ENCODE results near the gene SASH1. TPM values are rescaled to one million over a fixed set of nuclear protein-coding genes. Genes with fewer than 3 reads are reported as not detected.
"Not testable (repeated sequence)": the region's sequence is repeated elsewhere in the genome, so short reads cannot be mapped to it uniquely, and the experiment has no call there.

Gene SASH1
- total RNA-seq, 1 donor from 2014 or later: 10.6 TPM

GRCh38 chr6:148347441-148348054 is 4.9 kb downstream of the SASH1 start:
- no peak overlapping the region for H3K4me3 ChIP-seq (ENCODE audit: low read depth, low read length)
- no peak for DNase-seq (ENCODE audit: low read depth)
- no peak for TF ChIP-seq CTCF (conservative IDR thresholded peaks at IDR 0.05; ENCODE audit: low read depth, low read length)

GRCh38 chr6:148348335-148348734 is 5.7 kb downstream of the SASH1 start:
- no peak overlapping the region for H3K4me3 ChIP-seq (ENCODE audit: low read depth, low read length)
- TF ChIP-seq CTCF (conservative IDR thresholded peaks at IDR 0.05; ENCODE audit: low read depth, low read length): no peak
- DNase-seq (ENCODE audit: low read depth): no peak

GRCh38 chr6:148348778-148349177 is 6.1 kb downstream of the SASH1 start:
- H3K4me3 ChIP-seq (ENCODE audit: low read depth, low read length): no peak overlapping the region
- DNase-seq (ENCODE audit: low read depth): no peak
- no peak for TF ChIP-seq CTCF (conservative IDR thresholded peaks at IDR 0.05; ENCODE audit: low read depth, low read length)

- H3K4me3 ChIP-seq (ENCODE audit: low read depth, low read length): no peak overlapping the region
- no peak for DNase-seq (ENCODE audit: low read depth)
- TF ChIP-seq CTCF (conservative IDR thresholded peaks at IDR 0.05; ENCODE audit: low read depth, low read length): no peak
Measured at GRCh38 chr6:148349466-148349865, 6.8 kb downstream of the SASH1 start.

GRCh38 chr6:148351309-148351708 is 8.7 kb downstream of the SASH1 start:
- no peak overlapping the region for H3K4me3 ChIP-seq (ENCODE audit: low read depth, low read length)
- no peak for DNase-seq (ENCODE audit: low read depth)
- TF ChIP-seq CTCF (conservative IDR thresholded peaks at IDR 0.05; ENCODE audit: low read depth, low read length): no peak

- not testable (repeated sequence) for DNase-seq (ENCODE audit: low read depth); H3K4me3 ChIP-seq (ENCODE audit: low read depth, low read length)
Measured at GRCh38 chr6:148352421-148352820, 9.8 kb downstream of the SASH1 start.

GRCh38 chr6:148358196-148358785 is 15.7 kb downstream of the SASH1 start:
- TF ChIP-seq CTCF (conservative IDR thresholded peaks at IDR 0.05; ENCODE audit: low read depth, low read length): no peak
- H3K4me3 ChIP-seq (ENCODE audit: low read depth, low read length): no peak overlapping the region
- no peak for DNase-seq (ENCODE audit: low read depth)
